Erythroblast (primary cell): Measurements from ENCODE around the gene MLLT1.

Source experiments
- GATA1 ChIP-seq: IDR thresholded peaks from 2 replicates; pipeline ENCODE4 v1.6.1; 2011; ENCODE audit warnings: low read depth, mild to moderate bottlenecking, control low read depth, low read length, moderate library complexity
- POLR2A ChIP-seq: IDR thresholded peaks from 2 replicates; pipeline ENCODE4 v1.6.1; 2011; ENCODE audit warnings: mild to moderate bottlenecking, low read length

DNA sequence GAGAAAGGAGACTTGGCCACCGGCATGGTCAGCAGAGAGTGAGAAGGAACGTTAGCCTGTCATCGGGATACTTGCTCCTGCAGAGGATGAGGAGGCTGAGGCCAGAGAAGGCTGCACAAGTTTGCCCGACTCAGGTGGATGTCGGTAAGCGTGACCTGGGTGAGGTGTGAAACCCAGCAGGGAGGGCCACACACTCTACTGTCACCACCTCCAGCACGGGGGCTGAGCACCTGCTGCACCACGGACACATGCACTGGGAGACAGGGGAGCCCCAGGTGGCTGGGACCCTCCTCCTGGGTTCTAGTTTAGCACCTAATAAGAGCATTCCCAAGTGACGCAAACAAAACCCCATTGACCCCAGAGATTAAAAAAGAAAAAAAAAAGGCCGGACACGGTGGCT, 17.3 kb downstream of the MLLT1 start:
- TF ChIP-seq POLR2A (no peak), GATA1 (no peak)
